Sigmoid colon (tissue), 7 donors: ENCODE results near the gene A3GALT2. TPM values are rescaled to one million over a fixed set of nuclear protein-coding genes. Genes with fewer than 3 reads are reported as not detected.

Source experiments
- DNase-seq: peaks from one replicate; pipeline ENCODE4 v3.0.0-alpha.2; 2019
- H3K27ac ChIP-seq, 4 donors: fragments of 200-600 bp; sonication (generic); one replicate each; pipeline ENCODE4 v1.5.1; 2016 to 2019; ENCODE audit warnings: mild to moderate bottlenecking in 1 of 4
- H3K27me3 ChIP-seq, 3 donors: fragments of 200-600 bp; sonication (generic); one replicate each; pipeline ENCODE4 v1.5.1; 2019; ENCODE audit warnings: mild to moderate bottlenecking in 1 of 3
- H3K36me3 ChIP-seq, 4 donors: fragments of 200-600 bp; sonication (generic); one replicate each; pipeline ENCODE4 v1.5.1; 2016 to 2019
- H3K4me1 ChIP-seq, 4 donors: fragments of 200-600 bp; sonication (generic); one replicate each; pipeline ENCODE4 v1.5.1; 2017 to 2019
- H3K4me3 ChIP-seq, 4 donors: fragments of 200-600 bp; sonication (generic); one replicate each; pipeline ENCODE4 v1.5.1; 2017 to 2019; ENCODE audit warnings: mild to moderate bottlenecking in 2 of 4, moderate library complexity in 1 of 4
- H3K9me3 ChIP-seq, 4 donors: fragments of 200-600 bp in 3 of 4; sonication (generic) in 3 of 4; one replicate each; pipeline versions ENCODE4 v1.5.1 to v1.6.1; 2013 to 2019
- CTCF ChIP-seq, 4 experiments: fragments of 450-650 bp in 3 of 4; fragments of 200-600 bp in 1 of 4; IDR thresholded peaks; one replicate each; pipeline ENCODE4 v1.5.1; 2016 to 2019; ENCODE audit warnings: antibody characterized with exemption in 4 of 4, mild to moderate bottlenecking in 3 of 4, moderate library complexity in 2 of 4
- EP300 ChIP-seq, 4 donors: sonication (generic); formaldehyde crosslinking; IDR thresholded peaks; one replicate each; pipeline ENCODE4 v1.6.1; 2017; ENCODE audit warnings: antibody characterized with exemption in 4 of 4
- POLR2A ChIP-seq, 2 donors: fragments of 450-650 bp; IDR thresholded peaks; one replicate each; pipeline ENCODE4 v1.6.1; 2016; ENCODE audit warnings: antibody characterized with exemption in 2 of 2, mild to moderate bottlenecking in 2 of 2, moderate library complexity in 2 of 2
- POLR2AphosphoS5 ChIP-seq, 4 donors: sonication (generic); formaldehyde crosslinking; IDR thresholded peaks; one replicate each; pipeline ENCODE4 v1.6.1; 2017; ENCODE audit warnings: antibody characterized with exemption in 4 of 4
- WGBS, 2 donors: extraction: QIAGEN DNeasy Blood & Tissue Kit; methylation state at CpG; one replicate each; pipeline ENCODE4 v1.1.7; 2013; 5-methylcytosine and 5-hydroxymethylcytosine counted together
- intact Hi-C: fragments of 100-400 bp; cut with DNase I; formaldehyde crosslinking; loops from one replicate; pipeline ENCODE4 v1.15.1; 2023
- polyA plus RNA-seq, 3 donors: library from polyadenylated mRNA; stranded (reverse); fragments of 200-250 nt; gene quantifications; one replicate each; pipeline ENCODE4 v1.2.3, GENCODE V29; 2013
- total RNA-seq, 4 donors: library from RNA; depleted of rRNA; stranded (reverse); fragments of >200 nt; gene quantifications; one replicate each; pipeline ENCODE4 v1.1.0, GENCODE V29; 2016
- donor health status: healthy with polysubstance abuse.
- donor health status: Bipolar disorder and iron deficiency.
- donor health status: healthy.

Gene A3GALT2
- total and polyA plus RNA-seq, 7 donors, result not detected

DNA sequence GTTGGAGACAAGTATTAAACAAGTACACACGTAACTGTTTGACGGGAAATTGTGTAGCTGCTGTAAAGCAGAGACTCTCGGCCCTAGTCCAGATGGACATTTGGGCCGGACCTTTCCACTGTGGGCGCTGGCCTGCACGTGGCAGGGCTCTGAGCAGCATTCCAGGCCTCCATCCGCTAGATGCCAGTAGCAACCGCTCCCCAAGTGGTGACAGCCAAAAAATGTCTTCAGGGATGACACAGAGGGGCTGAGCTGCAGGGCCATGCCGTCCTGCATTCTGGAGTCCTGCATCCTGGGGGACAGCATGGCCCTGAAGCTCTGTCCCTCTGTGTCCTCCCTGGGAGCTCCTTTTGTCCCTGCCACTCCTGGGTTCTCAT, 24.8 kb downstream of the A3GALT2 start:
- no peaks in the 10 kb centered on the region for H3K27me3 ChIP-seq
- H3K36me3 ChIP-seq, result peaks cover 5 to 36% (median 12%) of the 10 kb centered on the region in 4 donors
- DNase-seq, result peak; percentile 64
- intact Hi-C loops, result loop anchor here (5.0 kb wide), 1 partner anchor 36 kb away; no protein-coding TSS in a partner anchor
- TF ChIP-seq POLR2A (IDR thresholded peaks at IDR 0.05) (no peak), POLR2AphosphoS5 (IDR thresholded peaks at IDR 0.05) (no peak), CTCF (IDR thresholded peaks at IDR 0.05) (no peak), EP300 (IDR thresholded peaks at IDR 0.05) (no peak)
- no peaks in the 10 kb centered on the region for H3K9me3 ChIP-seq
- peak overlapping the region; percentile 31 to 53 (median 48) for H3K27ac ChIP-seq
- no peak overlapping the region for H3K4me3 ChIP-seq
- 91 to 92% methylated on average over 9 of the region's 9 CpGs for WGBS, 2 donors
- peaks cover 0 to 36% (median 25%) of the 10 kb centered on the region in 4 donors for H3K4me1 ChIP-seq

- peak overlapping the region; percentile 41 to 53 (median 48) for H3K27ac ChIP-seq
- no peak overlapping the region for H3K4me3 ChIP-seq
- H3K36me3 ChIP-seq, result peaks cover 5 to 36% (median 12%) of the 10 kb centered on the region in 4 donors
- intact Hi-C loops, result loop anchor here (1.0 to 5.0 kb wide), 3 partner anchors 37 to 175 kb away; no protein-coding TSS in a partner anchor
- 31 to 47% methylated on average over 12 of the region's 12 CpGs for WGBS, 2 donors
- peak; percentile 92 for DNase-seq
- peaks cover 0 to 31% (median 20%) of the 10 kb centered on the region in 4 donors for H3K4me1 ChIP-seq
- no peaks in the 10 kb centered on the region for H3K9me3 ChIP-seq
- TF ChIP-seq POLR2AphosphoS5 (IDR thresholded peaks at IDR 0.05) (peak in 3 of 4 donors; percentile 17 to 62 (median 59)), EP300 (IDR thresholded peaks at IDR 0.05) (no peak), POLR2A (IDR thresholded peaks at IDR 0.05) (no peak), CTCF (IDR thresholded peaks at IDR 0.05) (peak; percentile 95 to 99 (median 98))
- H3K27me3 ChIP-seq, result no peaks in the 10 kb centered on the region
Measured at GRCh38 chr1:33295450-33296081, 25.3 kb downstream of the A3GALT2 start.

DNA sequence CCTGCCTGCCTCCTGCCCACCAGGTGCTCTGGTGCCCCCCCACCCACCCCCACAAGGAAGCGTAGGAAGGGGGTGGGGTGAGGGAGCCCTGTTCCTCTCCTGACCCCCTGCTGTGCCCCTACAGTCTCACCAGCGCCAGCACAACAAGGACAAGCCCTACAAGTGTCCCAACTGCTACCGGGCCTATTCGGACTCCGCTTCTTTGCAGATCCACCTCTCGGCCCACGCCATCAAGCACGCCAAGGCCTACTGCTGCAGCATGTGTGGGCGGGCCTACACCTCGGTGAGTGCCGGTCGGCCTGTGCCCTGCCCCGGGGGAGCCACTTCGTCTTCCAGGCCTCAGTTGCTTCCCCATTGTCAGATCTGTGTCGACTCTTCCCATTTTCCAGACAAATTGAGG, 25.9 kb downstream of the A3GALT2 start:
- DNase-seq, result peak; percentile 60
- WGBS, 2 donors, result 82 to 84% methylated on average over 15 of the region's 15 CpGs
- no peak for TF ChIP-seq EP300 (IDR thresholded peaks at IDR 0.05)
- TF ChIP-seq CTCF (IDR thresholded peaks at IDR 0.05), result no peak
- TF ChIP-seq POLR2AphosphoS5 (IDR thresholded peaks at IDR 0.05), result no peak
- TF ChIP-seq POLR2A (IDR thresholded peaks at IDR 0.05), result no peak
- Histone ChIP-seq H3K9me3 (no peaks in the 10 kb centered on the region), H3K4me3 (no peak overlapping the region), H3K4me1 (peaks cover 0 to 26% (median 17%) of the 10 kb centered on the region in 4 donors), H3K27ac (peak overlapping the region; percentile 41 to 53 (median 48)), H3K36me3 (peaks cover 5 to 36% (median 12%) of the 10 kb centered on the region in 4 donors), H3K27me3 (no peaks in the 10 kb centered on the region)
- intact Hi-C loops, result loop anchor here (1.0 to 5.0 kb wide), 3 partner anchors 37 to 175 kb away; no protein-coding TSS in a partner anchor

DNA sequence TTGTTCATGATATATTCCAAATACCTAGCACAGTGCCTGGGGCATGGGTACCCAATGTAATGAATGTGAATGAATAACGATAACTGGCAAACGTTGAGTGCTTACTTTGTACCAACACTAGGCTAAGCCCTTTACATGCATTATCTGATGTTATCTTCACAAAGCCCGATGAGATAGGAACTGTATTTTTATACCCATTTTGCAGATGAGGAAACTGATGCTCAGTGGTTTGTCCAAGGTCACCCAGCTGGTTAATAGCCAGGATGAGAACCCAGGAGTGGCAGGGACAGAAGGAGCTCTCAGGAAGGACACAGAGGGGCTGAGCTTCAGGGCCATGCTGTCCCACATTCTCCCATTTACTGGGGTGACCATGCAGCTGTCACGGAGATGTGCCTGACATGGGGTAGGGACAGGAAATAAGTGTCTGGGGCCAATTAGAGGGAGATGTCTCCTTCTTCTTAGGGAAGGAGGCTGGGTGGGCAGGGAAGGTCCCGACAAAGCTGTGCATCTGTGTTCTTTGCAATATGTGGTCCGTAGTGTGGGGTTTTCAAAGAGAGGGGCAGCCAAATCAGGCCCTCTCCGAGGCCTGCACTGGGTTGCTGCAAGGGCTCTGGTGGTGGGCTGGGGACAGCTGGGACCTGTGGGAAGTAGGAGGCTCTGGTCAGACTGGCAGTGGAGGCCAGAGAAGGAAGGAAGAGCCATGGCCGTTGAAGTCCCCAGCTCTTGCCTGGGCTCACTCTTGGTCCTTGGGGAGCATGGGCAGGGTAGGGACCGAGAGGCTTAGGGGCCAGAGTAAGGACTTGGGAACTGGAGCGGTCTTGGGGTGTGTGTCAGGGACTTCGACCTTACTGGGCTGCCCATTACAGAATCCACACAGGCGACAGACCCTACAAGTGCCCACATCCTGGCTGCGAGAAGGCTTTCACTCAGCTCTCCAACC, 26.6 kb downstream of the A3GALT2 start:
- peak; percentile 44 for DNase-seq
- peaks cover 0 to 24% (median 18%) of the 10 kb centered on the region in 4 donors for H3K4me1 ChIP-seq
- H3K36me3 ChIP-seq, result peaks cover 2 to 31% (median 9%) of the 10 kb centered on the region in 4 donors

More for the DNA sequence above, 26.6 kb downstream of the A3GALT2 start:
- H3K27ac ChIP-seq, result peak overlapping the region in 3 of 4 donors; percentile 41 to 53 (median 52)
- 88% methylated on average over 13 of the region's 13 CpGs for WGBS, 2 donors
- H3K27me3 ChIP-seq, result no peaks in the 10 kb centered on the region
- H3K9me3 ChIP-seq, result no peaks in the 10 kb centered on the region
- TF ChIP-seq POLR2AphosphoS5 (IDR thresholded peaks at IDR 0.05) (no peak), CTCF (IDR thresholded peaks at IDR 0.05) (no peak), EP300 (IDR thresholded peaks at IDR 0.05) (no peak), POLR2A (IDR thresholded peaks at IDR 0.05) (no peak)
- no peak overlapping the region for H3K4me3 ChIP-seq
- intact Hi-C loops, result loop anchor here (1.0 to 5.0 kb wide), 3 partner anchors 38 to 176 kb away; no protein-coding TSS in a partner anchor
